Fibroblast of lung (primary cell): Measurements from ENCODE around the gene CCDC183. TPM values are rescaled to one million over a fixed set of nuclear protein-coding genes. Genes with fewer than 3 reads are reported as not detected.

Experiments
- DNase-seq, 2 donors: peaks; one replicate each; pipeline versions ENCODE4 v3.0.0 to v3.0.0-alpha.2; 2010; ENCODE audit warnings: low read depth in 2 of 2
- H2AFZ ChIP-seq: 2 replicates; pipeline ENCODE4 v1.5.1; 2012; ENCODE audit warnings: low read length, control low read depth, inconsistent platforms
- H3K27ac ChIP-seq: 2 replicates; pipeline ENCODE4 v1.5.1; 2011; ENCODE audit warnings: low read length, control low read depth; ENCODE audit not compliant: insufficient read depth
- H3K27me3 ChIP-seq: 2 replicates; pipeline ENCODE4 v1.5.1; 2011; ENCODE audit warnings: mild to moderate bottlenecking, low read length; ENCODE audit not compliant: control insufficient read depth, insufficient read depth
- H3K36me3 ChIP-seq: 2 replicates; pipeline ENCODE4 v1.5.1; 2011; ENCODE audit warnings: low read length; ENCODE audit not compliant: control insufficient read depth, insufficient read depth
- H3K4me1 ChIP-seq: 2 replicates; pipeline ENCODE4 v1.5.1; 2011; ENCODE audit warnings: low read length; ENCODE audit not compliant: control insufficient read depth, insufficient read depth; ENCODE audit errors: extremely low read depth
- H3K4me2 ChIP-seq: 2 replicates; pipeline ENCODE4 v1.5.1; 2011; ENCODE audit warnings: low read length, control low read depth; ENCODE audit not compliant: insufficient read depth; ENCODE audit errors: extremely low read depth
- H3K4me3 ChIP-seq, 4 experiments: fragments of 200-600 bp in 1 of 4; sonication (generic) in 1 of 4; replicated peaks in 1 of 4; 2 replicates each; pipeline ENCODE4 v1.5.1; 2011 to 2016; ENCODE audit warnings: low read length in 4 of 4, low read depth in 3 of 4, mild to moderate bottlenecking in 3 of 4, control low read depth in 2 of 4, inconsistent platforms in 1 of 4, mixed read lengths in 1 of 4; ENCODE audit not compliant: insufficient read depth in 1 of 4; ENCODE audit errors: control extremely low read depth in 1 of 4
- H3K79me2 ChIP-seq: 2 replicates; pipeline ENCODE4 v1.5.1; 2012; ENCODE audit warnings: mild to moderate bottlenecking, low read length, inconsistent platforms; ENCODE audit not compliant: control insufficient read depth, insufficient read depth
- H3K9ac ChIP-seq: 2 replicates; pipeline ENCODE4 v1.5.1; 2011; ENCODE audit warnings: mild to moderate bottlenecking, low read length, control low read depth; ENCODE audit not compliant: insufficient read depth
- H3K9me3 ChIP-seq: 2 replicates; pipeline ENCODE4 v1.5.1; 2012; ENCODE audit warnings: low read depth, low read length; ENCODE audit not compliant: control insufficient read depth, insufficient read depth
- H4K20me1 ChIP-seq: 2 replicates; pipeline ENCODE4 v1.5.1; 2011; ENCODE audit warnings: low read length; ENCODE audit not compliant: control insufficient read depth, insufficient read depth; ENCODE audit errors: extremely low read depth
- CTCF ChIP-seq, 2 donors: IDR thresholded peaks in 1 of 2; conservative IDR thresholded peaks in 1 of 2; 1 replicate in 1 of 2; 2 replicates in 1 of 2; pipeline ENCODE4 v1.5.1; 2011 to 2012; ENCODE audit warnings: low read length in 2 of 2, control low read depth in 1 of 2, inconsistent platforms in 1 of 2, low read depth in 1 of 2, mild to moderate bottlenecking in 1 of 2
- EZH2 ChIP-seq: IDR thresholded peaks from 2 replicates; pipeline ENCODE4 v1.5.1; 2012; ENCODE audit warnings: low read length, control low read depth, mild to moderate bottlenecking; ENCODE audit errors: missing control alignments
- polyA minus RNA-seq: library from RNA; depleted of rRNA, polyadenylated mRNA; stranded (reverse); fragments of >200 nt; gene quantifications from 2 replicates; pipeline ENCODE4 v1.2.3, GENCODE V29; 2011; ENCODE audit warnings: low replicate concordance
- polyA plus RNA-seq, 2 donors: library from polyadenylated mRNA; depleted of rRNA in 1 of 2; stranded (reverse) in 1 of 2; unstranded in 1 of 2; fragments of >200 nt; gene quantifications; 2 replicates each; pipeline ENCODE4 v1.2.1, GENCODE V29; 2011 to 2012; ENCODE audit warnings: missing spikeins in 1 of 2
- total RNA-seq: library from RNA; depleted of rRNA; stranded (reverse); fragments of >200 nt; gene quantifications from 2 replicates; pipeline ENCODE4 v1.2.1, GENCODE V29; 2014

CCDC183 gene
- total RNA-seq (0.99 and 1.0 TPM in 2 replicates), polyA plus RNA-seq (0.05 and 0.35 TPM in 2 replicates), polyA minus RNA-seq (not detected in 2 replicates)
- 0.17 and 0.29 TPM in 2 replicates for polyA plus RNA-seq (2012)

GRCh38 chr9:136796238-136796774, at the start of gene CCDC183:
Gene CCDC183 (plus strand): TSS chr9:136796338. CDS start chr9:136796398, 60 bp downstream.
- Histone ChIP-seq H3K9ac (no peak within 1 kb of the TSS), H3K27me3 (peaks cover 29% of the 10 kb centered on the region), H3K79me2 (peaks cover 4% of the 10 kb centered on the region), H3K36me3 (peaks cover 2% of the 10 kb centered on the region), H3K4me2 (no peak within 1 kb of the TSS), H3K4me3 (no peak within 1 kb of the TSS), H4K20me1 (no peaks in the 10 kb centered on the region), H3K4me1 (no peaks in the 10 kb centered on the region), H3K27ac (no peak within 1 kb of the TSS), H3K9me3 (no peaks in the 10 kb centered on the region), H2AFZ (no peak within 1 kb of the TSS)
- no peak for TF ChIP-seq EZH2
- no peak for TF ChIP-seq CTCF (conservative IDR thresholded peaks at IDR 0.05 in 1 of 2, IDR thresholded peaks at IDR 0.05 in 1 of 2; ENCODE audit: low read depth in 1 of 2, low read length in 2 of 2)
- no peak for DNase-seq

- no peaks in the 10 kb centered on the region for H3K4me1 ChIP-seq
- H3K79me2 ChIP-seq: no peaks in the 10 kb centered on the region
- no peak overlapping the region for H3K9ac ChIP-seq
- H3K27ac ChIP-seq: no peak overlapping the region
- H3K4me3 ChIP-seq: no peak overlapping the region
- no peak for DNase-seq
- H4K20me1 ChIP-seq: no peaks in the 10 kb centered on the region
- H3K9me3 ChIP-seq: no peaks in the 10 kb centered on the region
- H2AFZ ChIP-seq: no peak overlapping the region
- peaks cover 14% of the 10 kb centered on the region for H3K27me3 ChIP-seq
- TF ChIP-seq EZH2 (no peak), CTCF (conservative IDR thresholded peaks at IDR 0.05 in 1 of 2, IDR thresholded peaks at IDR 0.05 in 1 of 2; ENCODE audit: low read depth in 1 of 2, low read length in 2 of 2) (no peak)
- no peaks in the 10 kb centered on the region for H3K36me3 ChIP-seq
- no peak overlapping the region for H3K4me2 ChIP-seq
Measured at GRCh38 chr9:136746621-136747020, 49.5 kb upstream of the CCDC183 start.

- DNase-seq: no peak
- no peak overlapping the region for H3K9ac ChIP-seq
- no peaks in the 10 kb centered on the region for H3K79me2 ChIP-seq
- no peak overlapping the region for H3K4me2 ChIP-seq
- H4K20me1 ChIP-seq: no peaks in the 10 kb centered on the region
- no peaks in the 10 kb centered on the region for H3K9me3 ChIP-seq
- no peak overlapping the region for H3K27ac ChIP-seq
- no peak overlapping the region for H2AFZ ChIP-seq
- H3K4me3 ChIP-seq: no peak overlapping the region
- TF ChIP-seq EZH2: no peak
- TF ChIP-seq CTCF (conservative IDR thresholded peaks at IDR 0.05 in 1 of 2, IDR thresholded peaks at IDR 0.05 in 1 of 2; ENCODE audit: low read depth in 1 of 2, low read length in 2 of 2): no peak
- H3K36me3 ChIP-seq: no peaks in the 10 kb centered on the region
- peaks cover 8% of the 10 kb centered on the region for H3K27me3 ChIP-seq
- H3K4me1 ChIP-seq: no peaks in the 10 kb centered on the region
Measured at GRCh38 chr9:136747161-136748060, 48.7 kb upstream of the CCDC183 start.
